MM.1S (cell line): ENCODE results near the gene ZNF787.
A peak's percentile ranks its signal among the peaks of the same experiment; 100 is the strongest.

Experiments
- DNase-seq: peaks from one replicate; pipeline ENCODE4 v3.0.0-alpha.2; 2015
- H2AFZ ChIP-seq: fragments of 300-600 bp; sonication (generic); 2 replicates; pipeline ENCODE4 v1.6.0; 2016; ENCODE audit warnings: antibody characterized with exemption, low read length
- H3F3A ChIP-seq: fragments of 300-600 bp; sonication (generic); 2 replicates; pipeline ENCODE4 v1.6.1; 2016; ENCODE audit warnings: mild to moderate bottlenecking, antibody characterized with exemption, low read length, moderate library complexity, mixed read lengths; ENCODE audit not compliant: insufficient read depth
- H3K27ac ChIP-seq: fragments of 300-600 bp; sonication (generic); 2 replicates; pipeline ENCODE4 v1.5.1; 2016; ENCODE audit warnings: mild to moderate bottlenecking, low read length
- H3K27me3 ChIP-seq: fragments of 300-600 bp; sonication (generic); replicated peaks from 2 replicates; pipeline ENCODE4 v1.6.0; 2016; ENCODE audit warnings: low read length; ENCODE audit not compliant: insufficient read depth
- H3K36me3 ChIP-seq: fragments of 300-600 bp; sonication (generic); replicated peaks from 2 replicates; pipeline ENCODE4 v1.6.1; 2016; ENCODE audit warnings: mild to moderate bottlenecking, low read length, mixed read lengths; ENCODE audit not compliant: insufficient read depth
- H3K4me1 ChIP-seq: fragments of 300-600 bp; sonication (generic); 2 replicates; pipeline ENCODE4 v1.6.1; 2016; ENCODE audit warnings: low read length, mixed read lengths
- H3K4me2 ChIP-seq: fragments of 300-600 bp; sonication (generic); 2 replicates; pipeline ENCODE4 v1.6.0; 2016; ENCODE audit warnings: low read depth, low read length
- H3K4me3 ChIP-seq: fragments of 300-600 bp; sonication (generic); 2 replicates; pipeline ENCODE4 v1.5.1; 2016; ENCODE audit warnings: low read length, mixed read lengths
- H3K79me2 ChIP-seq: fragments of 300-600 bp; sonication (generic); 2 replicates; pipeline ENCODE4 v1.6.1; 2016; ENCODE audit warnings: mixed run types, low read length, mixed read lengths
- H3K9ac ChIP-seq: fragments of 300-600 bp; sonication (generic); 2 replicates; pipeline ENCODE4 v1.6.1; 2016; ENCODE audit warnings: low read length, mixed read lengths
- H3K9me2 ChIP-seq: fragments of 300-600 bp; sonication (generic); replicated peaks from 2 replicates; pipeline ENCODE4 v1.6.1; 2016; ENCODE audit warnings: mild to moderate bottlenecking, low read length, mixed read lengths; ENCODE audit not compliant: insufficient read depth
- H3K9me3 ChIP-seq: fragments of 300-600 bp; sonication (generic); replicated peaks from 2 replicates; pipeline ENCODE4 v1.6.1; 2016; ENCODE audit warnings: mild to moderate bottlenecking, low read length, mixed read lengths; ENCODE audit not compliant: insufficient read depth
- H4K20me1 ChIP-seq: fragments of 300-600 bp; sonication (generic); 2 replicates; pipeline ENCODE4 v1.6.1; 2016; ENCODE audit warnings: mild to moderate bottlenecking, low read length, moderate library complexity, mixed read lengths; ENCODE audit not compliant: insufficient read depth
- EZH2 ChIP-seq: fragments of 300-600 bp; sonication (generic); optimal IDR thresholded peaks from 2 replicates; pipeline ENCODE3; 2017; ENCODE audit warnings: low read depth, mild to moderate bottlenecking, antibody characterized with exemption, low read length, mixed read lengths
- EZH2phosphoT487 ChIP-seq: fragments of 300-600 bp; sonication (generic); IDR thresholded peaks from 2 replicates; pipeline ENCODE4 v1.6.1; 2018; ENCODE audit warnings: antibody characterized with exemption, low read length
- TF ChIP-seq, protein P1 (sequence below): fragments of 300-600 bp; sonication (generic); IDR thresholded peaks from 2 replicates; pipeline ENCODE4 v1.5.1; 2016; ENCODE audit warnings: antibody characterized with exemption, low read length, mixed read lengths

Gene ZNF787

DNA sequence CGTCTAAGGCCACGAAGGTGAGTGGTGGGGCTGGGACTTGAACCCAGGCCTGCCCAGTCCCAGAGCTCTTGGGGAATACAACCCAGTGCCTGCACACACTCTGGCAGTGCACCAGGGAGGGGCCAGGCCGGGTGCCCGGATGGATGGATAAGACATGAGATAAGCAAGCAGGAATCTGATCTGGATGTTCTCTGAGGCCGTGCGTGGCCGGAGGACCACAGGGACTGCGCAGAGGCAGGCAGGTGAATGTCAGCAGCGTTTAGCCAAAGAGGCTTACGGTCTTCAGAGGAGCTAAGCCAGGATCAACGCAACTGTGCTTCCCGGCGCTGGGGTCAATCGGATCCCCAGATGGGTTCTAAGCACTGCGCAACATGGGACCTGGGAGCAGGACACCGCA is 1.5 kb downstream of the ZNF787 start:
- Histone ChIP-seq H3K27me3 (no peaks in the 10 kb centered on the region), H3K27ac (peak overlapping the region; percentile 83; the same call in 1 of the 2 replicates), H3K36me3 (no peaks in the 10 kb centered on the region), H3K4me1 (peaks cover 13% of the 10 kb centered on the region; the same call in 1 of the 2 replicates), H3K4me3 (peak overlapping the region; percentile 95), H3K9ac (peak overlapping the region; percentile 99), H2AFZ (no peak overlapping the region), H3K9me2 (no peaks in the 10 kb centered on the region), H3F3A (no peaks in the 10 kb centered on the region), H3K79me2 (peaks cover 61% of the 10 kb centered on the region), H3K9me3 (no peaks in the 10 kb centered on the region), H3K4me2 (peak overlapping the region; percentile 100), H4K20me1 (peaks cover 8% of the 10 kb centered on the region)
- no peak for DNase-seq
- TF ChIP-seq, protein P1, sequence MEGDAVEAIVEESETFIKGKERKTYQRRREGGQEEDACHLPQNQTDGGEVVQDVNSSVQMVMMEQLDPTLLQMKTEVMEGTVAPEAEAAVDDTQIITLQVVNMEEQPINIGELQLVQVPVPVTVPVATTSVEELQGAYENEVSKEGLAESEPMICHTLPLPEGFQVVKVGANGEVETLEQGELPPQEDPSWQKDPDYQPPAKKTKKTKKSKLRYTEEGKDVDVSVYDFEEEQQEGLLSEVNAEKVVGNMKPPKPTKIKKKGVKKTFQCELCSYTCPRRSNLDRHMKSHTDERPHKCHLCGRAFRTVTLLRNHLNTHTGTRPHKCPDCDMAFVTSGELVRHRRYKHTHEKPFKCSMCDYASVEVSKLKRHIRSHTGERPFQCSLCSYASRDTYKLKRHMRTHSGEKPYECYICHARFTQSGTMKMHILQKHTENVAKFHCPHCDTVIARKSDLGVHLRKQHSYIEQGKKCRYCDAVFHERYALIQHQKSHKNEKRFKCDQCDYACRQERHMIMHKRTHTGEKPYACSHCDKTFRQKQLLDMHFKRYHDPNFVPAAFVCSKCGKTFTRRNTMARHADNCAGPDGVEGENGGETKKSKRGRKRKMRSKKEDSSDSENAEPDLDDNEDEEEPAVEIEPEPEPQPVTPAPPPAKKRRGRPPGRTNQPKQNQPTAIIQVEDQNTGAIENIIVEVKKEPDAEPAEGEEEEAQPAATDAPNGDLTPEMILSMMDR: no peak
- TF ChIP-seq EZH2phosphoT487 (no peak), EZH2 (no peak)

DNA sequence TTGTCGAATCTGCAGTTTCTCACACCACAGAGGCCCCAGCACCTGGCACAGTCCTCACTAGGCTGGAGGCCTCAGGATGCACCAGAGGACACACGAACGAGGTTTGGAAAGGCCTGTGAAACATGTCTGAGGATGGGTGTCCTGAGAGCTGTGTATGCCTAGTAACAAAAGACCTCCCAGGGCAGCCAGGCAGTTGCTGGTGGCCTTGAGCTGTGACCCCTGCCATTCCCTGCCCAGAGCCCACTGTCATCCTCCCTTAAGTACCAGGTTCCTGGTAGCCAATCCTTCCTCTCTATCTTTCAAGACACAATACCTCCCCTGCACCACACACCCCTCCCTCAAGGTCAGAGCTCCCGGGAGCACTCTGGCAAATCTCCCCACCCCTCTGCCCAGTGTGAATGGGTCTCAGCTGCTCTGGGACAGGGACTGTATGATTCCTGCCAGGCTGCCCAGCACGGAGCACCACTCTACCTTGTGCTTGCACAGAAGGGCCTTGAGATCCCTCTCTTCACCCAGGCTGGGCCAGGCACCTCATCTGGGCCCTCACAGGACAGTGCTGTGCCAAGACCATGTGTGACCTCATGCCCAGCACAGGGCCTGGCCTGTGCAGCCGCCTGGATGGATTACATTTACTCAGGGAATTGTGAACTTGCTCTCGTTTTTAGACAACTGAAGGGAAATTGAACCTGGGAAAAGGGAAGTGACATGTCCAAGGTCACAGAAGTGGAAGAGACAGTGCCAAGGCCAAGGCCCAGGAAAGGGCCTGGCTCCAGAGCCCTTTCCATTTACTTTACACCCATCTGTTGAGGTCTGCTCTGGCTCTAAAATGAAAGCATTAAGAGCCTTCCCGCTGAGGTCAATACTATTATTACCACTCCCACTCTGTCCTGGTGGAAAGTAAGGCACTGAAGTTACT is 2.2 kb downstream of the ZNF787 start:
- Histone ChIP-seq H3K79me2 (peaks cover 67% of the 10 kb centered on the region), H3K27me3 (no peaks in the 10 kb centered on the region), H3F3A (no peaks in the 10 kb centered on the region), H3K9me3 (no peaks in the 10 kb centered on the region), H3K4me1 (peaks cover 13% of the 10 kb centered on the region; the same call in 1 of the 2 replicates), H3K27ac (no peak overlapping the region), H3K4me3 (peak overlapping the region; percentile 95; the same call in 1 of the 2 replicates), H3K9me2 (no peaks in the 10 kb centered on the region), H4K20me1 (peaks cover 8% of the 10 kb centered on the region), H3K9ac (peak overlapping the region; percentile 99; the same call in 1 of the 2 replicates), H2AFZ (no peak overlapping the region), H3K36me3 (no peaks in the 10 kb centered on the region), H3K4me2 (peak overlapping the region; percentile 100)
- TF ChIP-seq EZH2 (no peak), EZH2phosphoT487 (no peak)
- TF ChIP-seq, protein P1: no peak
- no peak for DNase-seq

DNA sequence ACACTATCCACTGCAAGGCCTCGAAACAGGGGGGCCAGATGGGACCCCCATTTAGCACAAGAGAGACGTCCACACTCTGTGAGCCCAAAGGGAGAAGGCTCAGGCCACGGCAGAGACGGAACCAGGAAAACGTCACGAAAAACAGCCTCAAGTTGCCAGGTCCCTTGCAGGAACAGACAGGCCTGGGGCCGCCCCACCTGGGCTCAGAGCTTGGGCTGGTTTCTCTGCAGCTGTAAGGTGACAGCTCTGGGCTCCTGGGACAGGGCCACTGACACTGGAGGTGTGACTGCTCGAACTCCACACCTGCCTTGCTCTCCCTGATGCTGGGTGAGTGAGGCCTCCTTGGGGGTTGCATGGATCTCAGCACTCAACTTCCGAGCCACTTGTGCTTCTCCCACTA is 3.2 kb downstream of the ZNF787 start:
- Histone ChIP-seq H3K9me3 (no peaks in the 10 kb centered on the region), H3K27ac (no peak overlapping the region), H3K4me2 (no peak overlapping the region), H3K4me1 (peaks cover 13% of the 10 kb centered on the region; the same call in 1 of the 2 replicates), H2AFZ (no peak overlapping the region), H3F3A (no peaks in the 10 kb centered on the region), H3K9ac (no peak overlapping the region), H3K9me2 (no peaks in the 10 kb centered on the region), H3K4me3 (no peak overlapping the region), H3K79me2 (peaks cover 78% of the 10 kb centered on the region), H3K36me3 (no peaks in the 10 kb centered on the region), H3K27me3 (no peaks in the 10 kb centered on the region), H4K20me1 (peaks cover 12% of the 10 kb centered on the region)
- TF ChIP-seq, protein P1: no peak
- TF ChIP-seq EZH2 (no peak), EZH2phosphoT487 (no peak)
- DNase-seq: no peak
